Suprapubic skin (tissue), 4 donors: ENCODE measurements around the gene BTRC. TPM values are rescaled to one million over a fixed set of nuclear protein-coding genes. Genes with fewer than 3 reads are reported as not detected.
A peak's percentile ranks its signal among the peaks of the same experiment; 100 is the strongest.

Experiments used
- DNase-seq, 2 donors: peaks; one replicate each; pipeline ENCODE4 v3.0.0-alpha.2; 2019; ENCODE audit warnings: low spot score in 2 of 2
- H3K27ac ChIP-seq: fragments of 200-600 bp; sonication (generic); one replicate; pipeline ENCODE4 v1.5.1; 2019
- H3K27me3 ChIP-seq: fragments of 200-600 bp; sonication (generic); one replicate; pipeline ENCODE4 v1.5.1; 2019
- H3K36me3 ChIP-seq: fragments of 200-600 bp; sonication (generic); one replicate; pipeline ENCODE4 v1.5.1; 2019
- H3K4me1 ChIP-seq: fragments of 200-600 bp; sonication (generic); one replicate; pipeline ENCODE4 v1.5.1; 2019
- H3K4me3 ChIP-seq: fragments of 200-600 bp; sonication (generic); one replicate; pipeline ENCODE4 v1.5.1; 2019; ENCODE audit warnings: mild to moderate bottlenecking
- H3K9me3 ChIP-seq: fragments of 200-600 bp; sonication (generic); one replicate; pipeline ENCODE4 v1.5.1; 2019
- EP300 ChIP-seq: sonication (generic); formaldehyde crosslinking; IDR thresholded peaks from one replicate; pipeline ENCODE4 v1.6.1; 2017; ENCODE audit warnings: antibody characterized with exemption
- POLR2A ChIP-seq, 2 donors: fragments of 450-650 bp; IDR thresholded peaks; one replicate each; pipeline ENCODE4 v1.6.1; 2017; ENCODE audit warnings: antibody characterized with exemption in 2 of 2, mild to moderate bottlenecking in 2 of 2, moderate library complexity in 2 of 2
- POLR2AphosphoS5 ChIP-seq, 3 donors: sonication (generic); formaldehyde crosslinking; IDR thresholded peaks; one replicate each; pipeline ENCODE4 v1.6.1; 2017; ENCODE audit warnings: antibody characterized with exemption in 3 of 3
- WGBS: methylation state at CpG from one replicate; pipeline ENCODE4 v1.1.5; 2018; 5-methylcytosine and 5-hydroxymethylcytosine counted together
- total RNA-seq, 4 donors: library from RNA; depleted of rRNA; stranded (reverse); fragments of >200 nt; gene quantifications; one replicate each; pipeline ENCODE4 v1.1.0, GENCODE V29; 2016
- TF ChIP-seq, protein P1 (sequence below), 2 donors: fragments of 200-600 bp in 1 of 2; fragments of 450-650 bp in 1 of 2; sonication (generic) in 1 of 2; IDR thresholded peaks; one replicate each; pipeline ENCODE4 v1.5.1; 2016 to 2019; ENCODE audit warnings: antibody characterized with exemption in 2 of 2, mild to moderate bottlenecking in 1 of 2, moderate library complexity in 1 of 2

Gene BTRC
- total RNA-seq, 4 donors from 2014 or later, result 17.4 to 20.6 (median 18.5) TPM

DNA sequence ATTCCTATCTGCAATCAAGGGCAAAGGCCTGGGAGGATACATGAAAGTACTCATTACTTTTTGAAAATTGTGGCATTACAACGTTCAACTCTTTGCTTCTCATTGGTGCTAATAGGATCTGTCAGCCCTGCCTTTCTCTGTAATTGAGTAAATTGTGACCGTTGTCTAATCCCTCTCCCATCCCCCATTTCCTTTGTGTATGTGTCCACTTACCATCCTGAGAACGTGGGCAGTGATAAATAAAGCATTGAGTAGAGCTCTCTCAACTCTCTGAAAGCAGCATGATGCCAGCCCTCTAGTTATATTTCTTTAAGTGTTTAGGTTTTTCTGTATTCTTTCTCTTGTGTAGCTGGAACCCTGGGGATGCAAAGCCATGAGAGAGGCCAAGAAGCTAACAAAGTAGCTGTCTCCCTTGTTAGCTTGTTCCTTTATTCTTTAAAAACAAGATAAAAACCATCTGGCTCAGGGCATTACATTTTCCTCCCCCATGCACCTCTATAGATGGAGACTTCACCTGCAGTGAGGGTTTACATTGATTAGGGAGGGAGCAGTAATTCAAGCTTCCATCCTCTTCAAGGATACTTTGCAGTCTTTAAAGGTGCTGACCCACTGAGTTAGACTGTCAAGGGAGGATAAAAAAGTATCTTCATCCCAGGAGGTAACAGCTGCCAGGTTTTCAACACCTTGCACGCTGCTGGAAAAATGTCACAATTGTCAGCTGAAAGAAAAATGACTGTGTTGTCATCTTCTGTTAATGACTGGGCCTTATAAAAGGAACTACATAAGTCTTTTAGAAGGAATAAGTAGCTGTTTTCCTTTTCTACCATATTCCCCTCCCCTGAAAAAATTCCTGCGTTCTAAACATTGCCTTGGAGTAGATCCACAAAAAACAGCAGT is 112.3 kb downstream of the BTRC start:
- Histone ChIP-seq H3K4me1 (no peaks in the 10 kb centered on the region), H3K4me3 (no peak overlapping the region), H3K36me3 (no peaks in the 10 kb centered on the region), H3K9me3 (no peaks in the 10 kb centered on the region), H3K27me3 (no peaks in the 10 kb centered on the region), H3K27ac (no peak overlapping the region)
- 88% methylated on average over 5 of the region's 5 CpGs for WGBS
- TF ChIP-seq POLR2AphosphoS5 (IDR thresholded peaks at IDR 0.05), result no peak
- no peak for TF ChIP-seq POLR2A (IDR thresholded peaks at IDR 0.05)
- TF ChIP-seq EP300, result no peak
- TF ChIP-seq, protein P1, sequence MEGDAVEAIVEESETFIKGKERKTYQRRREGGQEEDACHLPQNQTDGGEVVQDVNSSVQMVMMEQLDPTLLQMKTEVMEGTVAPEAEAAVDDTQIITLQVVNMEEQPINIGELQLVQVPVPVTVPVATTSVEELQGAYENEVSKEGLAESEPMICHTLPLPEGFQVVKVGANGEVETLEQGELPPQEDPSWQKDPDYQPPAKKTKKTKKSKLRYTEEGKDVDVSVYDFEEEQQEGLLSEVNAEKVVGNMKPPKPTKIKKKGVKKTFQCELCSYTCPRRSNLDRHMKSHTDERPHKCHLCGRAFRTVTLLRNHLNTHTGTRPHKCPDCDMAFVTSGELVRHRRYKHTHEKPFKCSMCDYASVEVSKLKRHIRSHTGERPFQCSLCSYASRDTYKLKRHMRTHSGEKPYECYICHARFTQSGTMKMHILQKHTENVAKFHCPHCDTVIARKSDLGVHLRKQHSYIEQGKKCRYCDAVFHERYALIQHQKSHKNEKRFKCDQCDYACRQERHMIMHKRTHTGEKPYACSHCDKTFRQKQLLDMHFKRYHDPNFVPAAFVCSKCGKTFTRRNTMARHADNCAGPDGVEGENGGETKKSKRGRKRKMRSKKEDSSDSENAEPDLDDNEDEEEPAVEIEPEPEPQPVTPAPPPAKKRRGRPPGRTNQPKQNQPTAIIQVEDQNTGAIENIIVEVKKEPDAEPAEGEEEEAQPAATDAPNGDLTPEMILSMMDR (IDR thresholded peaks at IDR 0.05), result no peak
- DNase-seq, result no peak

DNA sequence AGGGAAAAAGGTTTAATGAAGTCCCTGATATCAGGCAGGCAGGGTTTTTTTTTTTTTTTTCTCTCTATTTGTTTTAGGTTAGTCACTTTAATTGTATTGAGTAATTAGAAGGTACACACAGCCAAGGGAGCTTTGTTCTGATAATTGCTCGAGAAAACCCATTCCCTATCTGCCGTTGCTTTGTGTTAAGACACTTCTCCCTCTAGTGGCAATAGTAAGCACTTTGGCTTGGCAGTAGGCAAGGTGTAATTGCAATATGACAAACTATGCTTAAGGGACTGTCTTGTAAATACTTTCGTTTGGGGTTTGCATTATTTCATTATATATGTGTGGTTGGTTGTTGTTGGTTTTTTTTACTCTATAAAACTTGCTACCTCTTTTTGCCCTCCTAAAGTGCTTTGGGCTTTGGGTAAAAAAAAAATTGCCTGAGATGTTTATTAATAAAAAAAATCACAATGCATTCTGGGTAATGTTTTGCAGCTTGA is 113.4 kb downstream of the BTRC start:
- H3K27ac ChIP-seq, result no peak overlapping the region
- no peak for TF ChIP-seq POLR2A (IDR thresholded peaks at IDR 0.05)
- TF ChIP-seq, protein P1 (IDR thresholded peaks at IDR 0.05), result peak; percentile 52 to 75
- H3K4me1 ChIP-seq, result no peaks in the 10 kb centered on the region
- no peak overlapping the region for H3K4me3 ChIP-seq
- H3K27me3 ChIP-seq, result no peaks in the 10 kb centered on the region
- DNase-seq, result no peak
- H3K36me3 ChIP-seq, result no peaks in the 10 kb centered on the region
- no peaks in the 10 kb centered on the region for H3K9me3 ChIP-seq
- 1% methylated on average over 3 of the region's 3 CpGs for WGBS

DNA sequence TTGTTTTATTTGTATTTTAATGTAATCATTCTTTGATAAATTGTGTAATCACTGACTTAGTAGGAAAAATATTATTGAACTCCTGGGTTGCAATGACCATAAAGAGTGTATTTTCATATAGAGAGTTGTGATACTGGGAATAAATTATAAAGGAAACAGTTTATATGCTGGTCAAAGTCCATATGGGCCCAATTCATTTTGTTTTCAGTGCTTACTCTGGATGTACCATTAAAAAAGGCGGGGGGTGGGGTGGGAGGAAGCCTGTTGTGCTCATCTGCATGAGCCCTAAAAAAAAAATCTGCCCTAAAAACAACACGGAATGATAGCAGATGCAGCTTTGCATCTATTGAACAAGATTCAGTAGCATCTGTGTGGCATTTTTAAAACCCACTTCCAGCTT is 114.2 kb downstream of the BTRC start:
- H3K36me3 ChIP-seq, result no peaks in the 10 kb centered on the region
- no peak overlapping the region for H3K27ac ChIP-seq
- no peaks in the 10 kb centered on the region for H3K27me3 ChIP-seq
- no peak for DNase-seq
- H3K9me3 ChIP-seq, result no peaks in the 10 kb centered on the region
- 89% methylated on average over 2 of the region's 2 CpGs for WGBS
- TF ChIP-seq, protein P1 (IDR thresholded peaks at IDR 0.05), result no peak
- no peak for TF ChIP-seq EP300
- no peak for TF ChIP-seq POLR2A (IDR thresholded peaks at IDR 0.05)
- TF ChIP-seq POLR2AphosphoS5 (IDR thresholded peaks at IDR 0.05), result no peak
- H3K4me3 ChIP-seq, result no peak overlapping the region
- H3K4me1 ChIP-seq, result no peaks in the 10 kb centered on the region

DNA sequence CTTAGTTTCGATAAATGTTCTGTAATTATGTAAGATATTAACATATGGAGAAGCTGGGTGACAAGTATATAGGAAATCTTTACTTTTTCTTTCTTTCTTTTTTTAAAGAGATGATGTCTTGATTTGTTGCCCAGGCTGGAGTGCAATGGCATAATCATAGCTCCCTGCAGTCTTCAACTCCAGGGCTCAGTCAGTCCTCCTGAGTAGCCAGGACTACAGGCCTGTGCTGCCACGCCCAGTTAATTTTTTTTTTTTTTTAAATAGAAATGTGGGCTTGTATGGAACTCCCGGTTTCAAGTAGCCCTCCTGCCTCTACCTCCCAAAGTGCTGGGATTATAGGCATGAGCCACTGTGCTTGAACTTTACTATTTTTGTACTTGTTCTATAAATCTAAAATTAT is 122.4 kb downstream of the BTRC start:
- no peak for TF ChIP-seq POLR2A (IDR thresholded peaks at IDR 0.05)
- no peak for TF ChIP-seq EP300
- TF ChIP-seq POLR2AphosphoS5 (IDR thresholded peaks at IDR 0.05), result no peak
- TF ChIP-seq, protein P1 (IDR thresholded peaks at IDR 0.05), result no peak
- Histone ChIP-seq H3K27me3 (no peaks in the 10 kb centered on the region), H3K27ac (no peak overlapping the region), H3K4me1 (no peaks in the 10 kb centered on the region), H3K36me3 (peaks cover 5% of the 10 kb centered on the region), H3K9me3 (no peaks in the 10 kb centered on the region), H3K4me3 (no peak overlapping the region)
- WGBS, result 87% methylated on average over 3 of the region's 3 CpGs
- no peak for DNase-seq

DNA sequence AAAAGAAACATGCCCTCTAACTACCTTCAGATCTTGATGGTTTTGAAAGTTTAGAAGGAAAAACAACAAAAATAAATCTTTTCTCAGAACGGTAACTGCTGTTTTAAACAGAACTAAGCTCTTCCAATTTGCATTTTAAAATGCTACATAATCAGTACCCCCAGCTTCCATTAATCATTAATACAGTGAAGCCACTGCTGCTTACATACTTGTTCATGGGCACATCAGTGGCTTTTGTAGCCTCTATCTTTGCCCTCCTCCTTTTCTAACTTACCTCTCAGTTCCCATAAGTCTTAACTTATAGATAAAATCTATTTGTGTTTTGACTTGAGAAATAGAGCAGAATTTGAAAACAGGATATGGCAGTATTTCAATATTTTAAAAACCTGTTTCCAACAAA is 125.0 kb downstream of the BTRC start:
- TF ChIP-seq EP300 (no peak), POLR2AphosphoS5 (IDR thresholded peaks at IDR 0.05) (no peak), POLR2A (IDR thresholded peaks at IDR 0.05) (no peak)
- TF ChIP-seq, protein P1 (IDR thresholded peaks at IDR 0.05), result no peak
- peaks cover 5% of the 10 kb centered on the region for H3K36me3 ChIP-seq
- DNase-seq, result no peak
- WGBS, result 80% methylated on average over 1 of the region's 1 CpG
- no peaks in the 10 kb centered on the region for H3K4me1 ChIP-seq
- no peak overlapping the region for H3K27ac ChIP-seq
- no peaks in the 10 kb centered on the region for H3K9me3 ChIP-seq
- no peak overlapping the region for H3K4me3 ChIP-seq
- H3K27me3 ChIP-seq, result no peaks in the 10 kb centered on the region
